Measurements from ENCODE around the gene ST6GALNAC4. TPM values are rescaled to one million over a fixed set of nuclear protein-coding genes. Genes with fewer than 3 reads are reported as not detected.

Gene ST6GALNAC4
- polyA plus RNA-seq, 1 donor (not counting 4 experiments of a cell fraction or from before 2014, with no cell fraction given), result 5.8 TPM

- Histone ChIP-seq H3K4me2 (ENCODE audit: control insufficient read depth, extremely low read depth, insufficient read depth, low read depth, low read length) (peak overlapping the region; percentile 73), H3K79me2 (ENCODE audit: control insufficient read depth, insufficient read depth, low read length) (peaks cover 33% of the 10 kb centered on the region), H3K36me3 (ENCODE audit: control insufficient read depth in 2 of 2, extremely low read depth in 1 of 2, insufficient read depth in 2 of 2, low read length in 2 of 2) (peaks cover 9% of the 10 kb centered on the region in 2 experiments), H3K9ac (ENCODE audit: control insufficient read depth, extremely low read depth, insufficient read depth, low read length) (no peak overlapping the region), H3K4me3 (ENCODE audit: control insufficient read depth in 2 of 3, extremely low read depth in 1 of 3, insufficient read depth in 2 of 3, low read depth in 1 of 3, low read length in 3 of 3) (peak overlapping the region in 1 of 3 experiments; percentile 78), H3K27me3 (ENCODE audit: control insufficient read depth, extremely low read depth, insufficient read depth, low read length) (no peaks in the 10 kb centered on the region), H4K20me1 (ENCODE audit: control insufficient read depth, extremely low read depth, insufficient read depth, low read length) (peaks cover 2% of the 10 kb centered on the region), H3K27ac (ENCODE audit: control insufficient read depth, insufficient read depth, low read length) (no peak overlapping the region), H3K9me3 (ENCODE audit: control insufficient read depth, low read depth, low read length) (no peaks in the 10 kb centered on the region), H3K9me1 (ENCODE audit: control insufficient read depth, extremely low read depth, insufficient read depth, low read length) (no peaks in the 10 kb centered on the region), H3K4me1 (ENCODE audit: control insufficient read depth, extremely low read depth, insufficient read depth, low read length) (peaks cover 27% of the 10 kb centered on the region), H2AFZ (ENCODE audit: control insufficient read depth, low read length) (no peak overlapping the region)
- DNase-seq (ENCODE audit: low read depth, low spot score) (no peak), FAIRE-seq (no peak)
- dilution Hi-C loops (cut with MboI; ENCODE audit: extremely low pct_ligation_motif_present, low sequenced_read_pairs), result loop anchor here (25.0 kb wide), 1 partner anchor 127 kb away; the partner anchor contains the start of genes NAIF1 and SLC25A25
- no peak for TF ChIP-seq EZH2 (IDR thresholded peaks at IDR 0.05; ENCODE audit: low read length)
- TF ChIP-seq CTCF (optimal IDR thresholded peaks at IDR 0.05 in 1 of 3, IDR thresholded peaks at IDR 0.05 in 1 of 3, conservative IDR thresholded peaks at IDR 0.05 in 1 of 3; ENCODE audit: extremely low read depth in 1 of 3, insufficient read depth in 2 of 3, low read length in 3 of 3), result no peak
Observed at GRCh38 chr9:127935765-127936221, 19.0 kb upstream of the ST6GALNAC4 start.

- dilution Hi-C loops (cut with MboI; ENCODE audit: extremely low pct_ligation_motif_present, low sequenced_read_pairs), result loop anchor here (25.0 kb wide), 1 partner anchor 127 kb away; the partner anchor contains the start of genes NAIF1 and SLC25A25
- H3K4me2 ChIP-seq (ENCODE audit: control insufficient read depth, extremely low read depth, insufficient read depth, low read depth, low read length), result no peak overlapping the region
- no peak overlapping the region for H3K4me3 ChIP-seq (ENCODE audit: control insufficient read depth in 2 of 3, extremely low read depth in 1 of 3, insufficient read depth in 2 of 3, low read depth in 1 of 3, low read length in 3 of 3)
- no peak overlapping the region for H3K27ac ChIP-seq (ENCODE audit: control insufficient read depth, insufficient read depth, low read length)
- peaks cover 9% of the 10 kb centered on the region in 2 experiments for H3K36me3 ChIP-seq (ENCODE audit: control insufficient read depth in 2 of 2, extremely low read depth in 1 of 2, insufficient read depth in 2 of 2, low read length in 2 of 2)
- H3K27me3 ChIP-seq (ENCODE audit: control insufficient read depth, extremely low read depth, insufficient read depth, low read length), result no peaks in the 10 kb centered on the region
- no peak overlapping the region for H3K9ac ChIP-seq (ENCODE audit: control insufficient read depth, extremely low read depth, insufficient read depth, low read length)
- peaks cover 33% of the 10 kb centered on the region for H3K79me2 ChIP-seq (ENCODE audit: control insufficient read depth, insufficient read depth, low read length)
- TF ChIP-seq CTCF (optimal IDR thresholded peaks at IDR 0.05 in 1 of 3, IDR thresholded peaks at IDR 0.05 in 1 of 3, conservative IDR thresholded peaks at IDR 0.05 in 1 of 3; ENCODE audit: extremely low read depth in 1 of 3, insufficient read depth in 2 of 3, low read length in 3 of 3) (no peak), EZH2 (IDR thresholded peaks at IDR 0.05; ENCODE audit: low read length) (no peak)
- no peaks in the 10 kb centered on the region for H3K9me3 ChIP-seq (ENCODE audit: control insufficient read depth, low read depth, low read length)
- DNase-seq (ENCODE audit: low read depth, low spot score) (no peak), FAIRE-seq (no peak)
- peaks cover 2% of the 10 kb centered on the region for H4K20me1 ChIP-seq (ENCODE audit: control insufficient read depth, extremely low read depth, insufficient read depth, low read length)
- H3K9me1 ChIP-seq (ENCODE audit: control insufficient read depth, extremely low read depth, insufficient read depth, low read length), result no peaks in the 10 kb centered on the region
- peaks cover 33% of the 10 kb centered on the region for H3K4me1 ChIP-seq (ENCODE audit: control insufficient read depth, extremely low read depth, insufficient read depth, low read length)
- no peak overlapping the region for H2AFZ ChIP-seq (ENCODE audit: control insufficient read depth, low read length)
Observed at GRCh38 chr9:127934986-127935385, 18.1 kb upstream of the ST6GALNAC4 start.
